Kidney (tissue), 14 donors: ENCODE results near the gene BSPRY. TPM values are rescaled to one million over a fixed set of nuclear protein-coding genes. Genes with fewer than 3 reads are reported as not detected.

Source experiments
- DNase-seq, 5 donors: peaks; one replicate each; pipeline ENCODE4 v3.0.0-alpha.2; 2013 to 2020
- FAIRE-seq: peaks from 2 replicates; lab custom pipeline; 2012; peaks lifted over from hg19 to GRCh38; lab: Jason Lieb, UNC
- H3K27ac ChIP-seq, 2 donors: one replicate each; pipeline ENCODE4 v1.7.0; 2013; ENCODE audit warnings: low read depth in 2 of 2, low read length in 2 of 2, inconsistent platforms in 1 of 2
- H3K27me3 ChIP-seq: one replicate; pipeline ENCODE4 v1.7.1; 2013; ENCODE audit warnings: low read length, inconsistent platforms; ENCODE audit not compliant: control insufficient read depth, insufficient read depth
- H3K36me3 ChIP-seq, 3 donors: one replicate each; pipeline versions ENCODE4 v1.7.0 to v1.7.1; 2013; ENCODE audit warnings: low read length in 3 of 3, control low read depth in 1 of 3, inconsistent platforms in 1 of 3; ENCODE audit not compliant: insufficient read depth in 3 of 3, control insufficient read depth in 2 of 3
- H3K4me1 ChIP-seq, 3 donors: one replicate each; pipeline versions ENCODE4 v1.7.0 to v1.7.1; 2013; ENCODE audit warnings: low read length in 3 of 3, inconsistent platforms in 1 of 3, low read depth in 1 of 3; ENCODE audit not compliant: control insufficient read depth in 2 of 3, insufficient read depth in 2 of 3
- H3K4me3 ChIP-seq, 3 donors: one replicate each; pipeline versions ENCODE4 v1.7.0 to v1.8.1; 2013; ENCODE audit warnings: low read length in 3 of 3, control low read depth in 1 of 3, inconsistent platforms in 1 of 3
- H3K9ac ChIP-seq, 3 donors: one replicate each; pipeline versions ENCODE4 v1.7.0 to v1.7.1; 2013; ENCODE audit warnings: low read length in 3 of 3, control low read depth in 1 of 3, inconsistent platforms in 1 of 3
- H3K9me3 ChIP-seq, 3 donors: one replicate each; pipeline versions ENCODE4 v1.7.0 to v1.7.1; 2013; ENCODE audit warnings: low read length in 3 of 3, control low read depth in 1 of 3, inconsistent platforms in 1 of 3; ENCODE audit not compliant: control insufficient read depth in 2 of 3, insufficient read depth in 1 of 3
- CTCF ChIP-seq: IDR thresholded peaks from 3 replicates; pipeline ENCODE4 v1.5.1; 2012; ENCODE audit warnings: mild to moderate bottlenecking, moderate library complexity, borderline replicate concordance; ENCODE audit not compliant: insufficient read depth; ENCODE audit errors: extremely low read depth
- intact Hi-C: fragments of 100-400 bp; cut with DNase I; formaldehyde crosslinking; loops from one replicate; pipeline ENCODE4 v1.11.1; 2022
- polyA plus RNA-seq: library from polyadenylated mRNA; stranded (reverse); fragments of 350-450 nt; fragmentation: Illumina TruSeq; extraction: RNeasy Lipid Tissue Mini Kit (QIAGEN cat#74804); gene quantifications from one replicate; pipeline ENCODE4 v1.2.3, GENCODE V29; 2014; ENCODE audit warnings: low read depth, low replicate concordance; ENCODE audit not compliant: insufficient read depth
- total RNA-seq: library from RNA; stranded (reverse); fragmentation: NEBNext Ultra II Directional; extraction: Animal tissue kit (Norgen Biotek cat#: 25700); gene quantifications from one replicate; pipeline ENCODE4 v1.2.1, GENCODE V29; 2021
- donor health status: control.
- donor health status: control.
- donor health status: control.
- donor health status: control.
- donor health status: control.
- donor health status: DM: yes; HTN: yes; CAD: no.
- donor health status: Normal renal cell carcinoma (clear cell type).

The BSPRY gene
- total and polyA plus RNA-seq, 2 donors from 2014 or later = 14.5 to 18.0 TPM

- Histone ChIP-seq H3K9ac (no peak overlapping the region), H3K36me3 (peaks cover 0 to 22% (median 5%) of the 10 kb centered on the region in 3 donors), H3K4me1 (peaks cover 0 to 11% (median 3%) of the 10 kb centered on the region in 3 donors), H3K27ac (peak overlapping the region; percentile 6 to 65), H3K27me3 (no peaks in the 10 kb centered on the region), H3K9me3 (no peaks in the 10 kb centered on the region), H3K4me3 (no peak overlapping the region)
- TF ChIP-seq CTCF = no peak
- intact Hi-C loops = no loop called here
- FAIRE-seq (no peak), DNase-seq (no peak)
These were observed 45.9 kb downstream of the BSPRY start for GRCh38 chr9:113395000-113395861.

- Histone ChIP-seq H3K36me3 (peaks cover 0 to 4% (median 0%) of the 10 kb centered on the region in 3 donors), H3K9ac (no peak overlapping the region), H3K4me1 (peaks cover 0 to 17% (median 10%) of the 10 kb centered on the region in 3 donors), H3K9me3 (no peaks in the 10 kb centered on the region), H3K4me3 (no peak overlapping the region), H3K27ac (no peak overlapping the region), H3K27me3 (no peaks in the 10 kb centered on the region)
- intact Hi-C loops = no loop called here
- TF ChIP-seq CTCF = no peak
- DNase-seq (peak in 1 of 5 donors; percentile 15), FAIRE-seq (no peak)
These were observed 47.9 kb downstream of the BSPRY start for GRCh38 chr9:113397203-113397631.

- TF ChIP-seq CTCF = no peak
- Histone ChIP-seq H3K9ac (no peak overlapping the region), H3K36me3 (no peaks in the 10 kb centered on the region), H3K27ac (no peak overlapping the region), H3K9me3 (no peaks in the 10 kb centered on the region), H3K4me1 (peaks cover 0 to 17% (median 10%) of the 10 kb centered on the region in 3 donors), H3K27me3 (no peaks in the 10 kb centered on the region), H3K4me3 (peak overlapping the region in 1 of 3 donors; percentile 80)
- intact Hi-C loops = no loop called here
- DNase-seq = no peak
- no peak for FAIRE-seq
These were observed 49.5 kb downstream of the BSPRY start for GRCh38 chr9:113398796-113399195.
